Peyer's patch (tissue), 4 donors: ENCODE measurements around the gene MAB21L4. TPM values are rescaled to one million over a fixed set of nuclear protein-coding genes. Genes with fewer than 3 reads are reported as not detected.

Experiments used
- DNase-seq, 3 donors: peaks; one replicate each; pipeline ENCODE4 v3.0.0-alpha.2; 2017 to 2019
- H3K27ac ChIP-seq, 4 donors: fragments of 200-600 bp; sonication (generic); one replicate each; pipeline ENCODE4 v1.5.1; 2016 to 2019
- H3K27me3 ChIP-seq, 2 donors: fragments of 200-600 bp; sonication (generic); one replicate each; pipeline ENCODE4 v1.5.1; 2019
- H3K36me3 ChIP-seq, 3 donors: fragments of 200-600 bp; sonication (generic); one replicate each; pipeline ENCODE4 v1.5.1; 2016 to 2019
- H3K4me1 ChIP-seq, 4 donors: fragments of 200-600 bp; sonication (generic); one replicate each; pipeline ENCODE4 v1.5.1; 2016 to 2019
- H3K4me3 ChIP-seq, 4 donors: fragments of 200-600 bp; sonication (generic); 1 replicate in 3 of 4; 2 replicates in 1 of 4; pipeline ENCODE4 v1.5.1; 2016 to 2019; ENCODE audit warnings: mild to moderate bottlenecking in 1 of 4
- H3K9me3 ChIP-seq, 4 donors: fragments of 200-600 bp; sonication (generic); one replicate each; pipeline ENCODE4 v1.5.1; 2016 to 2019; ENCODE audit warnings: mild to moderate bottlenecking in 1 of 4
- POLR2A ChIP-seq, 2 donors: fragments of 450-650 bp; IDR thresholded peaks; one replicate each; pipeline ENCODE4 v1.5.1; 2017; ENCODE audit warnings: antibody characterized with exemption in 2 of 2, mild to moderate bottlenecking in 2 of 2, moderate library complexity in 2 of 2
- total RNA-seq, 4 donors: library from RNA; depleted of rRNA; stranded (reverse); fragments of >200 nt; gene quantifications; one replicate each; pipeline ENCODE4 v1.1.0, GENCODE V29; 2016
- TF ChIP-seq, protein P1 (sequence below), 6 experiments: fragments of 450-650 bp in 4 of 6; fragments of 200-600 bp in 2 of 6; sonication (generic) in 1 of 6; IDR thresholded peaks; one replicate each; pipeline ENCODE4 v1.5.1; 2017 to 2019; ENCODE audit warnings: antibody characterized with exemption in 6 of 6, mild to moderate bottlenecking in 3 of 6, moderate library complexity in 1 of 6

MAB21L4 gene
- total RNA-seq, 4 donors from 2014 or later, result 2.1 to 6.1 (median 3.7) TPM; not detected in 1

DNA sequence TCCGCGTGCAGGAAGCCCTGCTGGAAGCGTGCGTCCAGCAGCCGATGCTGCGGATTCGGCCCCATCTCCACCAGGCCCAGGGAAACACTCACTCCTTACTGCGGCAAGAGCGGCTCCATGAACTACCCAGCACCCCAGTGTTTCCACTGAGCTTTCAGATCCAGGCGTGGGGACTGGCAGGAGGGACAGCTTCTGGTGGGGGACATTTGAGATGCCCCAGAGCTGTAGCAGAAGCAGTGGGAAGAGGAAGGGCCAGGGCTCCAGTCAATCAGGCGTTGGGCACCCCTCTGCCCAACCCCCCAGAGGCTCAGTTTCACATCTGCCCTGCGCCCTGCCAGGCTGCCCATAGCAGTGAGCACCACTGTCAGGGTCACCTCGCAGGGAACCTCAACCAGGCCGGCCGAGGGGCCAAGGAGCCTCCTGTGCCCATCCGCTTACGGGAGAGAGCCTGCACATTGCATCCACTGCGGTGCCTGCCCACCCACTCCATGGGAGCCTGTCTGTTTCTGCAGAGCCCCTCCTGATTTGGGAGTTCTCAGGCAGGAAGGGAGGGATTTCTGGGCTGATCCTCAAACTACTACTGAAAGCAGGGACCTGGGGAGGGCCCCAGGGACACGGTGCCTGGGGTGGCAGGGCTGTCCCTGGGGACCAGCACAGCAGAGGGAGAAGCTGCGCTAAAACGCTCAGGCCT is 22.7 kb downstream of the MAB21L4 start:
- DNase-seq, result no peak
- H3K27ac ChIP-seq, result no peak overlapping the region
- no peak for TF ChIP-seq POLR2A (IDR thresholded peaks at IDR 0.05)
- TF ChIP-seq, protein P1, sequence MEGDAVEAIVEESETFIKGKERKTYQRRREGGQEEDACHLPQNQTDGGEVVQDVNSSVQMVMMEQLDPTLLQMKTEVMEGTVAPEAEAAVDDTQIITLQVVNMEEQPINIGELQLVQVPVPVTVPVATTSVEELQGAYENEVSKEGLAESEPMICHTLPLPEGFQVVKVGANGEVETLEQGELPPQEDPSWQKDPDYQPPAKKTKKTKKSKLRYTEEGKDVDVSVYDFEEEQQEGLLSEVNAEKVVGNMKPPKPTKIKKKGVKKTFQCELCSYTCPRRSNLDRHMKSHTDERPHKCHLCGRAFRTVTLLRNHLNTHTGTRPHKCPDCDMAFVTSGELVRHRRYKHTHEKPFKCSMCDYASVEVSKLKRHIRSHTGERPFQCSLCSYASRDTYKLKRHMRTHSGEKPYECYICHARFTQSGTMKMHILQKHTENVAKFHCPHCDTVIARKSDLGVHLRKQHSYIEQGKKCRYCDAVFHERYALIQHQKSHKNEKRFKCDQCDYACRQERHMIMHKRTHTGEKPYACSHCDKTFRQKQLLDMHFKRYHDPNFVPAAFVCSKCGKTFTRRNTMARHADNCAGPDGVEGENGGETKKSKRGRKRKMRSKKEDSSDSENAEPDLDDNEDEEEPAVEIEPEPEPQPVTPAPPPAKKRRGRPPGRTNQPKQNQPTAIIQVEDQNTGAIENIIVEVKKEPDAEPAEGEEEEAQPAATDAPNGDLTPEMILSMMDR (IDR thresholded peaks at IDR 0.05), result no peak

DNA sequence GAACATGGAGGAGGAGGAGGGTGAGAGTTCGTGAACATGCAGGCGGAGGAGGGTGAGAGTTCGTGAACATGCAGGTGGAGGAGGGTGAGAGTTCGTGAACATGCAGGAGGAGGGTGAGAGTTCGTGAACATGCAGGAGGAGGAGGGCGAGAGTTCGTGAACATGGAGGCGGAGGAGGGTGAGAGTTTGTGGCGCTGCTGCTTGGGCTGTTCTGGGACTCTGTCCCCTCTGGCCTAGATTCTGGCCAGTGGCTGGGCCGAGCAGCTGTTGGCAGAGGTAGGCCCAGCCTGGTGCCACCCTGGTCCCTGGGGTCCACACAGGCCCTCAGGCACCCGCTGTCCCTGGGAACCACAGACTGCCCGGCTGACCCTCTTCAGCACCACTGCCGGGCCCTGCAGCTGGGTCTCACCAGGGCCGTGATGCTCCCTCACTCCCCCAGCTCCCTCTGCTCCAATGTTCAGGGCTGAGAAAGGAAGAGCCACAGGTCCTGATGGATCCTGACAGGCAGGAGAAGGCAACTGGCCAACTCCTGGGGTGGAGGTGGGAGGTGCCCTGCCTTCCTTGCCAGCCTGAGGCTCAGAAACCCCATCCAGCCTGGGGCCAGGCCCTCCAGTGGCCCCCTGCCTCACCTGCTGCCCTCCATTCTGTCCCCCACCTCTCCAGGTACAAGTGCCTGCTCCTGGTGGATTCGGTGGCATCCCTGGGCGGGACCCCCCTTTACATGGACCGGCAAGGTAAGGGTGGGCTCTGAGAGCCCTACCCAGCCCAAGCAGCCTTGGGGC is 23.4 kb downstream of the MAB21L4 start:
- Histone ChIP-seq H3K4me3 (no peak overlapping the region), H3K4me1 (peaks cover 0 to 11% (median 4%) of the 10 kb centered on the region in 4 donors), H3K27me3 (no peaks in the 10 kb centered on the region), H3K36me3 (no peaks in the 10 kb centered on the region), H3K9me3 (no peaks in the 10 kb centered on the region), H3K27ac (no peak overlapping the region)
- DNase-seq, result peak in 1 of 3 donors; percentile 47
- no peak for TF ChIP-seq POLR2A (IDR thresholded peaks at IDR 0.05)
- TF ChIP-seq, protein P1 (IDR thresholded peaks at IDR 0.05), result no peak

More for the DNA sequence above, 22.7 kb downstream of the MAB21L4 start:
- Histone ChIP-seq H3K27me3 (no peaks in the 10 kb centered on the region), H3K9me3 (no peaks in the 10 kb centered on the region), H3K36me3 (no peaks in the 10 kb centered on the region), H3K4me3 (no peak overlapping the region), H3K4me1 (peaks cover 0 to 11% (median 4%) of the 10 kb centered on the region in 4 donors)

DNA sequence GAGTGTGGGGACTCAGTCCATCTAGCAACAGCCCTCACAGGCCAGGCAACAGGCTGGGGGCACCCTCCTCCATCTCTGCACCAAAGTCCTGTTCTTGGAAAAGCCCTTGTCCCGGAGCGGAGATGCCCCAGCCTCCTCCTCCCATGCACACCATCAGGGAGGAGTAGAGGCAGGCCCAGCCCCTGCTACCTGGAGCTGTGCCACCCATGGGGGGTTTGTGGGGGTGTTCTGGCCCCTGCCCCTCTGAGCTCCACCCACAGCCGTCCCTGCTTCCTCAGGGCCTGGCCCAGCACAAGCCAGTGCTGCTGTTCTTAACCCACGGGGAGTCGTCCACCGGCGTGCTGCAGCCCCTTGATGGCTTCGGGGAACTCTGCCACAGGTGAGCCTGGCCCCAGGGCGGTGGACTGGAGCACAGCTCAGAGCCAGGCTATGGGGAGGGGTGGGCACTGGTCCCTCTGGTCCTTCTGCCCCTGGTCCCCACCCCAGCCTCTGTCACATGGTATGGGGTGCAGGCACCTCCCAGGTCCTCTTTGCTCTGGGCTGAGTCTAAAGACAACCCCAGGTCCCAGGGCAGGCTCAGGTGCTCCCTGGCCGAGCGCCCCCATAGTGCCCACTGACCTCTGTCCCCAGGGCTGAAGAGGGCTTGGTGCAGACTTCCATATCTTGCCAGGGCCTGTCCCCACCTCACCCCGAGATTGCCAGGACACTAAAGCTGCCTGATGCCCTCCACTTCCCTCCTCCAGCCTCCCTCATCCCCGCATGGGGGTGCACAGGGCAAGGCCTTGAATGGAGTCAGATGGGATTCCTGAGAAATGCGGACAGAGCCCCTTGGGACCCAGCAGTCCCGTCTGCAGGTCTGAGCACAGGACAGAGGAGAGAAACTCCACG is 24.6 kb downstream of the MAB21L4 start:
- Histone ChIP-seq H3K4me3 (no peak overlapping the region), H3K27me3 (no peaks in the 10 kb centered on the region), H3K4me1 (peaks cover 0 to 6% (median 0%) of the 10 kb centered on the region in 4 donors), H3K9me3 (no peaks in the 10 kb centered on the region), H3K36me3 (no peaks in the 10 kb centered on the region), H3K27ac (no peak overlapping the region)
- TF ChIP-seq POLR2A (IDR thresholded peaks at IDR 0.05), result no peak
- TF ChIP-seq, protein P1 (IDR thresholded peaks at IDR 0.05), result no peak
- DNase-seq, result peak in 1 of 3 donors; percentile 44

DNA sequence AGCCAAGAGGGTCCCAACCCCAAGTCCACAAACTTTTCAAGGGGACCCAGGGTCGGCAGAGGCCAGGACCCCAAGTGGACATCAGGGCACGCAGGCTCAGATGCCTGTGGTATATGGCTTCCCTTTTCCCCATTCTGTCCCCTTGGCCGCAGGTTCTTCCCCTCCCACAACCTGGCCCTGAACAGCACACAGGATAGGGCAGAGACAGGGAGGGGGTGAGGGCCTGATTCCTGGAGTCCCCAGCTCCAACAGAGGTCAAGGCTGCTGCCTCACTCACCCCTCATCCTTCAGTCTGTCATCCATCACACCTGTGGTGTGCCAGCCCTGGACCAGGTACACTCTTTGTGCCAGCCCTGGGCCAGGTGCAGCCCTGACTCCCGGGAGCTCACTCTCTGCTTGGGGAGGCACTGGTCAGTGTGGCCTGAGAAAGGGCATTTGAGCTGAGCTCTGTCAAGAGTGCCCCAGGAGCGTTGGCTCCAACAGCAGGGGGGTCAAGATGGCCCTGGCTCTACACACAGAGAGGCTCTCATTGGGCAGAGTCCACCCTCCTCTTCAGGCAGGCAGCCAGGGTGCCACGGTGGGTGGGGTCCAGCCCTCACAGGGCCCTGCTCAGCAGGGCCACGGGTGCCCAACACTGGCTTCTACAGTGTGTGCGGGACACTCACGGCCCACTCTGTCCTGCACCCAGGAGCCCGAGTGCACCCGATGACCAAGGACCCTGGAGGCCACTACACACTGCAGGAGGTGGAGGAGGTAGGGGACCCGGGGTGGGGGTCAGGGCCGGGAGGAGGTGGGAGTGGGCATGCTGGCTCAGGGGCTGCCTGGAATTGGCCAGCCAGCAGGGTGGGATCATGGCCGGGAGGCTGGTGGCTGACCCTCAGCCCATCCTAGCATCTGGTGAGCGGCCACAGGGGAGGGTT is 25.7 kb downstream of the MAB21L4 start:
- TF ChIP-seq POLR2A (IDR thresholded peaks at IDR 0.05), result no peak
- TF ChIP-seq, protein P1 (IDR thresholded peaks at IDR 0.05), result no peak
- no peaks in the 10 kb centered on the region for H3K27me3 ChIP-seq
- no peak overlapping the region for H3K27ac ChIP-seq
- no peak for DNase-seq
- no peaks in the 10 kb centered on the region for H3K9me3 ChIP-seq
- H3K36me3 ChIP-seq, result no peaks in the 10 kb centered on the region
- H3K4me3 ChIP-seq, result no peak overlapping the region
- peaks cover 0 to 6% (median 0%) of the 10 kb centered on the region in 4 donors for H3K4me1 ChIP-seq
